GM23338 (cell line): Measurements from ENCODE around the gene LPAR1. TPM values are rescaled to one million over a fixed set of nuclear protein-coding genes. Genes with fewer than 3 reads are reported as not detected.

ENCODE experiments used
- ATAC-seq: fragments of 200-7000 bp; cut with Tn5 transposase; 3 replicates; pipeline ENCODE4 v1.9.1; 2020
- DNase-seq: peaks from one replicate; pipeline ENCODE4 v3.0.0-alpha.2; 2015; ENCODE audit warnings: low spot score
- H2AFZ ChIP-seq: fragments of 200-600 bp; sonication (generic); 2 replicates; pipeline ENCODE4 v1.8.0; 2016; ENCODE audit warnings: antibody characterized with exemption, mild to moderate bottlenecking, moderate library complexity
- H3F3A ChIP-seq: fragments of 200-600 bp; sonication (generic); replicated peaks from 2 replicates; pipeline ENCODE4 v1.8.0; 2017; ENCODE audit warnings: antibody characterized with exemption, mixed run types, low read depth
- H3K27ac ChIP-seq: fragments of 200-600 bp; sonication (generic); 2 replicates; pipeline ENCODE4 v1.6.1; 2016; ENCODE audit warnings: low read depth
- H3K27me3 ChIP-seq: fragments of 200-600 bp; sonication (generic); 2 replicates; pipeline ENCODE4 v1.8.0; 2016; ENCODE audit warnings: mild to moderate bottlenecking, mixed run types, moderate library complexity; ENCODE audit not compliant: insufficient read depth
- H3K36me3 ChIP-seq: fragments of 200-600 bp; sonication (generic); 2 replicates; pipeline ENCODE4 v1.8.0; 2016; ENCODE audit warnings: mild to moderate bottlenecking; ENCODE audit not compliant: insufficient read depth
- H3K4me1 ChIP-seq: fragments of 200-600 bp; sonication (generic); 2 replicates; pipeline ENCODE4 v1.8.0; 2016; ENCODE audit warnings: mild to moderate bottlenecking, moderate library complexity; ENCODE audit not compliant: insufficient read depth
- H3K4me2 ChIP-seq: fragments of 200-600 bp; sonication (generic); 2 replicates; pipeline ENCODE4 v1.7.1; 2017; ENCODE audit warnings: mixed run types
- H3K4me3 ChIP-seq: fragments of 200-600 bp; sonication (generic); 2 replicates; pipeline ENCODE4 v1.6.1; 2016; ENCODE audit warnings: mixed run types
- H3K79me2 ChIP-seq: fragments of 200-600 bp; sonication (generic); replicated peaks from 2 replicates; pipeline ENCODE4 v1.8.0; 2017; ENCODE audit warnings: mild to moderate bottlenecking; ENCODE audit not compliant: insufficient read depth
- H3K9me2 ChIP-seq: fragments of 200-600 bp; sonication (generic); 2 replicates; pipeline ENCODE4 v1.8.0; 2017; ENCODE audit not compliant: insufficient read depth
- H4K20me1 ChIP-seq: fragments of 200-600 bp; sonication (generic); replicated peaks from 2 replicates; pipeline ENCODE4 v1.8.0; 2017; ENCODE audit warnings: mild to moderate bottlenecking; ENCODE audit not compliant: insufficient read depth
- H3K27ac Mint-ChIP-seq: 2 replicates; pipeline ENCODE4 v1.8.0; 2020; ENCODE audit warnings: inconsistent platforms, mild to moderate bottlenecking, moderate library complexity, mixed read lengths
- H3K27me3 Mint-ChIP-seq: 3 replicates; pipeline ENCODE4 v1.8.0; 2022; ENCODE audit warnings: low read depth, mild to moderate bottlenecking, moderate library complexity, mixed read lengths, inconsistent platforms; ENCODE audit not compliant: insufficient read depth, poor library complexity
- H3K36me3 Mint-ChIP-seq: 3 replicates; pipeline ENCODE4 v1.8.0; 2021; ENCODE audit warnings: low read depth, mild to moderate bottlenecking, inconsistent platforms, moderate library complexity, mixed read lengths
- H3K4me1 Mint-ChIP-seq: 3 replicates; pipeline ENCODE4 v1.8.0; 2020; ENCODE audit warnings: mild to moderate bottlenecking, inconsistent platforms, mixed read lengths
- H3K4me3 Mint-ChIP-seq: 3 replicates; pipeline ENCODE4 v1.8.0; 2021; ENCODE audit warnings: moderate library complexity, mild to moderate bottlenecking, inconsistent platforms, mixed read lengths
- H3K9me3 Mint-ChIP-seq: 3 replicates; pipeline ENCODE4 v1.8.0; 2020; ENCODE audit warnings: moderate library complexity, mild to moderate bottlenecking, inconsistent platforms, mixed read lengths
- EZH2 ChIP-seq: fragments of 200-600 bp; sonication (generic); IDR thresholded peaks from one replicate; pipeline ENCODE4 v1.8.0; 2017; ENCODE audit warnings: antibody characterized with exemption, mild to moderate bottlenecking, low read depth; ENCODE audit not compliant: unreplicated experiment
- EZH2phosphoT487 ChIP-seq: fragments of 200-600 bp; sonication (generic); IDR thresholded peaks from one replicate; pipeline ENCODE4 v1.8.1; 2018; ENCODE audit warnings: antibody characterized with exemption; ENCODE audit not compliant: unreplicated experiment
- JUNB ChIP-seq: IDR thresholded peaks from one replicate; pipeline ENCODE4 v1.6.1; 2016; ENCODE audit warnings: antibody characterized with exemption; ENCODE audit not compliant: unreplicated experiment
- NANOG ChIP-seq: IDR thresholded peaks from 2 replicates; pipeline ENCODE4 v1.6.1; 2016; ENCODE audit warnings: antibody characterized with exemption, borderline replicate concordance
- POLR2AphosphoS5 ChIP-seq: IDR thresholded peaks from 2 replicates; pipeline ENCODE4 v1.6.1; 2016; ENCODE audit warnings: antibody characterized with exemption, low read depth
- STAT1 ChIP-seq: IDR thresholded peaks from one replicate; pipeline ENCODE4 v1.6.1; 2016; ENCODE audit warnings: antibody characterized with exemption; ENCODE audit not compliant: unreplicated experiment
- ZNF114 ChIP-seq: fragments of 250-450 bp; sonication (Bioruptor Pico); IDR thresholded peaks from 2 replicates; pipeline ENCODE4 v1.5.0; 2020; ENCODE audit warnings: mild to moderate bottlenecking, moderate library complexity
- ZNF331 ChIP-seq: fragments of 250-450 bp; sonication (Bioruptor Pico); IDR thresholded peaks from 2 replicates; pipeline ENCODE4 v1.5.0; 2020; ENCODE audit warnings: low read depth, mild to moderate bottlenecking, moderate library complexity
- polyA plus RNA-seq: library from polyadenylated mRNA; unstranded; fragments of >200 nt; fragmentation: Nextera tagmentation; extraction: Ambion mirVana; gene quantifications from 2 replicates; pipeline ENCODE4 v1.2.1, GENCODE V29; 2016
- total RNA-seq: library from RNA; depleted of rRNA; stranded (reverse); fragments of >200 nt; shearing (Covaris generic); gene quantifications from 2 replicates; pipeline ENCODE4 v1.2.3, GENCODE V29; 2014
- TF ChIP-seq, protein P1 (sequence below): IDR thresholded peaks from 2 replicates; pipeline ENCODE4 v1.6.1; 2016; ENCODE audit warnings: antibody characterized with exemption
- TF ChIP-seq, protein P2 (sequence below): fragments of 250-450 bp; sonication (Bioruptor Pico); IDR thresholded peaks from 2 replicates; pipeline ENCODE4 v1.5.0; 2020; ENCODE audit warnings: mild to moderate bottlenecking, moderate library complexity
- TF ChIP-seq, protein P3 (sequence below), 2 experiments: fragments of 200-600 bp in 1 of 2; sonication (generic) in 1 of 2; conservative IDR thresholded peaks; 2 replicates each; pipeline versions ENCODE4 v1.5.1 to v1.6.1; 2016 to 2017; ENCODE audit warnings: antibody characterized with exemption in 2 of 2, low read depth in 2 of 2, mild to moderate bottlenecking in 2 of 2, moderate library complexity in 1 of 2

The LPAR1 gene
- total and polyA plus RNA-seq, 2 experiments from 2014 or later, result 1.0 to 3.8 TPM

- no peak for ATAC-seq
- H3K27ac Mint-ChIP-seq, result no peak overlapping the region
Measured at GRCh38 chr9:110958847-110959246, 79.4 kb downstream of the LPAR1 start.

More at GRCh38 chr9:110958847-110959246, 79.4 kb downstream of the LPAR1 start:
- no peak overlapping the region for H3K27ac ChIP-seq
- H3K9me3 Mint-ChIP-seq, result peaks cover 16% of the 10 kb centered on the region
- no peak for DNase-seq
- H3K4me3 Mint-ChIP-seq, result no peak overlapping the region
- no peaks in the 10 kb centered on the region for H4K20me1 ChIP-seq
- H3K4me1 Mint-ChIP-seq, result peaks cover 6% of the 10 kb centered on the region; the same call in 2 of the 3 replicates
- H3K36me3 Mint-ChIP-seq, result peaks cover 14% of the 10 kb centered on the region; the same call in 2 of the 3 replicates
- no peak overlapping the region for H2AFZ ChIP-seq
- TF ChIP-seq JUNB (no peak), POLR2AphosphoS5 (no peak), ZNF114 (CRISPR knock-in tag) (no peak), NANOG (no peak), ZNF331 (CRISPR knock-in tag) (no peak), STAT1 (no peak), EZH2 (no peak), EZH2phosphoT487 (no peak)
- TF ChIP-seq, protein P1, sequence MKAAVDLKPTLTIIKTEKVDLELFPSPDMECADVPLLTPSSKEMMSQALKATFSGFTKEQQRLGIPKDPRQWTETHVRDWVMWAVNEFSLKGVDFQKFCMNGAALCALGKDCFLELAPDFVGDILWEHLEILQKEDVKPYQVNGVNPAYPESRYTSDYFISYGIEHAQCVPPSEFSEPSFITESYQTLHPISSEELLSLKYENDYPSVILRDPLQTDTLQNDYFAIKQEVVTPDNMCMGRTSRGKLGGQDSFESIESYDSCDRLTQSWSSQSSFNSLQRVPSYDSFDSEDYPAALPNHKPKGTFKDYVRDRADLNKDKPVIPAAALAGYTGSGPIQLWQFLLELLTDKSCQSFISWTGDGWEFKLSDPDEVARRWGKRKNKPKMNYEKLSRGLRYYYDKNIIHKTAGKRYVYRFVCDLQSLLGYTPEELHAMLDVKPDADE, result no peak
- TF ChIP-seq, protein P2, sequence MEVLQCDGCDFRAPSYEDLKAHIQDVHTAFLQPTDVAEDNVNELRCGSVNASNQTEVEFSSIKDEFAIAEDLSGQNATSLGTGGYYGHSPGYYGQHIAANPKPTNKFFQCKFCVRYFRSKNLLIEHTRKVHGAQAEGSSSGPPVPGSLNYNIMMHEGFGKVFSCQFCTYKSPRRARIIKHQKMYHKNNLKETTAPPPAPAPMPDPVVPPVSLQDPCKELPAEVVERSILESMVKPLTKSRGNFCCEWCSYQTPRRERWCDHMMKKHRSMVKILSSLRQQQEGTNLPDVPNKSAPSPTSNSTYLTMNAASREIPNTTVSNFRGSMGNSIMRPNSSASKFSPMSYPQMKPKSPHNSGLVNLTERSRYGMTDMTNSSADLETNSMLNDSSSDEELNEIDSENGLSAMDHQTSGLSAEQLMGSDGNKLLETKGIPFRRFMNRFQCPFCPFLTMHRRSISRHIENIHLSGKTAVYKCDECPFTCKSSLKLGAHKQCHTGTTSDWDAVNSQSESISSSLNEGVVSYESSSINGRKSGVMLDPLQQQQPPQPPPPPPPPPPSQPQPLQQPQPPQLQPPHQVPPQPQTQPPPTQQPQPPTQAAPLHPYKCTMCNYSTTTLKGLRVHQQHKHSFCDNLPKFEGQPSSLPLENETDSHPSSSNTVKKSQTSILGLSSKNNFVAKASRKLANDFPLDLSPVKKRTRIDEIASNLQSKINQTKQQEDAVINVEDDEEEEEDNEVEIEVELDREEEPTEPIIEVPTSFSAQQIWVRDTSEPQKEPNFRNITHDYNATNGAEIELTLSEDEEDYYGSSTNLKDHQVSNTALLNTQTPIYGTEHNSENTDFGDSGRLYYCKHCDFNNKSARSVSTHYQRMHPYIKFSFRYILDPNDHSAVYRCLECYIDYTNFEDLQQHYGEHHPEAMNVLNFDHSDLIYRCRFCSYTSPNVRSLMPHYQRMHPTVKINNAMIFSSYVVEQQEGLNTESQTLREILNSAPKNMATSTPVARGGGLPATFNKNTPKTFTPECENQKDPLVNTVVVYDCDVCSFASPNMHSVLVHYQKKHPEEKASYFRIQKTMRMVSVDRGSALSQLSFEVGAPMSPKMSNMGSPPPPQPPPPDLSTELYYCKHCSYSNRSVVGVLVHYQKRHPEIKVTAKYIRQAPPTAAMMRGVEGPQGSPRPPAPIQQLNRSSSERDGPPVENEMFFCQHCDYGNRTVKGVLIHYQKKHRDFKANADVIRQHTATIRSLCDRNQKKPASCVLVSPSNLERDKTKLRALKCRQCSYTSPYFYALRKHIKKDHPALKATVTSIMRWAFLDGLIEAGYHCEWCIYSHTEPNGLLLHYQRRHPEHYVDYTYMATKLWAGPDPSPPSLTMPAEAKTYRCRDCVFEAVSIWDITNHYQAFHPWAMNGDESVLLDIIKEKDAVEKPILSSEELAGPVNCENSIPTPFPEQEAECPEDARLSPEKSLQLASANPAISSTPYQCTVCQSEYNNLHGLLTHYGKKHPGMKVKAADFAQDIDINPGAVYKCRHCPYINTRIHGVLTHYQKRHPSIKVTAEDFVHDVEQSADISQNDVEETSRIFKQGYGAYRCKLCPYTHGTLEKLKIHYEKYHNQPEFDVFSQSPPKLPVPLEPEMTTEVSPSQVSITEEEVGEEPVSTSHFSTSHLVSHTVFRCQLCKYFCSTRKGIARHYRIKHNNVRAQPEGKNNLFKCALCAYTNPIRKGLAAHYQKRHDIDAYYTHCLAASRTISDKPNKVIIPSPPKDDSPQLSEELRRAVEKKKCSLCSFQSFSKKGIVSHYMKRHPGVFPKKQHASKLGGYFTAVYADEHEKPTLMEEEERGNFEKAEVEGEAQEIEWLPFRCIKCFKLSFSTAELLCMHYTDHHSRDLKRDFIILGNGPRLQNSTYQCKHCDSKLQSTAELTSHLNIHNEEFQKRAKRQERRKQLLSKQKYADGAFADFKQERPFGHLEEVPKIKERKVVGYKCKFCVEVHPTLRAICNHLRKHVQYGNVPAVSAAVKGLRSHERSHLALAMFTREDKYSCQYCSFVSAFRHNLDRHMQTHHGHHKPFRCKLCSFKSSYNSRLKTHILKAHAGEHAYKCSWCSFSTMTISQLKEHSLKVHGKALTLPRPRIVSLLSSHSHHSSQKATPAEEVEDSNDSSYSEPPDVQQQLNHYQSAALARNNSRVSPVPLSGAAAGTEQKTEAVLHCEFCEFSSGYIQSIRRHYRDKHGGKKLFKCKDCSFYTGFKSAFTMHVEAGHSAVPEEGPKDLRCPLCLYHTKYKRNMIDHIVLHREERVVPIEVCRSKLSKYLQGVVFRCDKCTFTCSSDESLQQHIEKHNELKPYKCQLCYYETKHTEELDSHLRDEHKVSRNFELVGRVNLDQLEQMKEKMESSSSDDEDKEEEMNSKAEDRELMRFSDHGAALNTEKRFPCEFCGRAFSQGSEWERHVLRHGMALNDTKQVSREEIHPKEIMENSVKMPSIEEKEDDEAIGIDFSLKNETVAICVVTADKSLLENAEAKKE (CRISPR knock-in tag), result no peak
- TF ChIP-seq, protein P3, sequence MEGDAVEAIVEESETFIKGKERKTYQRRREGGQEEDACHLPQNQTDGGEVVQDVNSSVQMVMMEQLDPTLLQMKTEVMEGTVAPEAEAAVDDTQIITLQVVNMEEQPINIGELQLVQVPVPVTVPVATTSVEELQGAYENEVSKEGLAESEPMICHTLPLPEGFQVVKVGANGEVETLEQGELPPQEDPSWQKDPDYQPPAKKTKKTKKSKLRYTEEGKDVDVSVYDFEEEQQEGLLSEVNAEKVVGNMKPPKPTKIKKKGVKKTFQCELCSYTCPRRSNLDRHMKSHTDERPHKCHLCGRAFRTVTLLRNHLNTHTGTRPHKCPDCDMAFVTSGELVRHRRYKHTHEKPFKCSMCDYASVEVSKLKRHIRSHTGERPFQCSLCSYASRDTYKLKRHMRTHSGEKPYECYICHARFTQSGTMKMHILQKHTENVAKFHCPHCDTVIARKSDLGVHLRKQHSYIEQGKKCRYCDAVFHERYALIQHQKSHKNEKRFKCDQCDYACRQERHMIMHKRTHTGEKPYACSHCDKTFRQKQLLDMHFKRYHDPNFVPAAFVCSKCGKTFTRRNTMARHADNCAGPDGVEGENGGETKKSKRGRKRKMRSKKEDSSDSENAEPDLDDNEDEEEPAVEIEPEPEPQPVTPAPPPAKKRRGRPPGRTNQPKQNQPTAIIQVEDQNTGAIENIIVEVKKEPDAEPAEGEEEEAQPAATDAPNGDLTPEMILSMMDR (conservative IDR thresholded peaks at IDR 0.05; ENCODE audit: low read depth in 2 of 2), result no peak
- peaks cover 2% of the 10 kb centered on the region for H3K27me3 Mint-ChIP-seq
- no peak overlapping the region for H3K4me2 ChIP-seq
- H3F3A ChIP-seq, result no peaks in the 10 kb centered on the region
- H3K9me2 ChIP-seq, result no peaks in the 10 kb centered on the region
- no peaks in the 10 kb centered on the region for H3K27me3 ChIP-seq
- H3K4me3 ChIP-seq, result no peak overlapping the region
- H3K4me1 ChIP-seq, result 0 out of 2 replicates have a peak, but pooled peaks cover 5% of the 10 kb centered on the region
- H3K79me2 ChIP-seq, result no peaks in the 10 kb centered on the region
- no peaks in the 10 kb centered on the region for H3K36me3 ChIP-seq
